Astrocyte of the cerebellum (primary cell): ENCODE results near the gene WDR38.
A peak's percentile ranks its signal among the peaks of the same experiment; 100 is the strongest.

Source experiments
- DNase-seq: peaks from one replicate; pipeline ENCODE4 v3.0.0-alpha.2; 2011; ENCODE audit warnings: low read depth
- H3K4me3 ChIP-seq: 2 replicates; pipeline ENCODE4 v1.5.1; 2011; ENCODE audit warnings: mild to moderate bottlenecking, low read depth, low read length, moderate library complexity
- in situ Hi-C: cut with HindIII; loops from 2 replicates; pipeline ENCODE4 v1.10.0; 2017; ENCODE audit warnings: low sequenced_read_pairs
- TF ChIP-seq, protein P1 (sequence below): IDR thresholded peaks from 2 replicates; pipeline ENCODE4 v1.5.1; 2012; ENCODE audit warnings: low read length, low read depth, moderate library complexity, mild to moderate bottlenecking; ENCODE audit errors: missing control alignments

WDR38 gene

DNA sequence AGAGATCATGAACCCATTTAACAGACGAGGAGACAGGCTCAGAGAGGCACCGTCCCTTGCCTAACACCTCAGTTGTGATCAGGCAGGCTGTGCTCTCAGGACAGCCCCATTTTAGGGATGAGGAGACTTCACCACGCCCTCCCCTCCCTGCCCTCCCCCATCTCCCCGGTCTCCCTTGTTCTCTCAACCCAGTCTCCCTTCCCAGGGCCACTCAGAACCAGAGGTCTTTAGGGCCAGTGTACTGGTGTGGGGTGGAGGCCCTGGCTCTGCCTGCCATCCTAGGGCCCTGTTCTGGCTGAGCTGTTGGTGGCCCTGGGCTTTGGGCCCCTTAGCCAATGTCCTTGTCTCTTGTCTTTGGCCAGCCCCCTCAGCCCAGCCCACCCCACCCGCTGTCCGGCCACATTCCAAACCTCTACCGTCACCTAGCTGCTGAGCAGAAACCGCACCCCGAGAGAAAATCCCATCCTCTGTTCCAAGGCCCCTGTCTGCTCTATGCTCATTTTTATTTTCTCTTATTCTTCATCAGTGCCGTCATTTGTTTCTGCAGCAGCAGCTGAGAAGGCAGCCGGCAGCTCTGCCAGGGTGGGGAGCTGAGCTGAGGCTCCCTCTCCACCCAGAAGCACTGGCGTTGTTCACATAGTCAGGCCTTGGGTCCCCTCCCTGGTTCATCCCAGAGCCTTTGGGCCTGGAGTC, 42.5 kb upstream of the WDR38 start:
- H3K4me3 ChIP-seq = no peak overlapping the region
- DNase-seq = peak; percentile 90
- in situ Hi-C loops = no loop called here
- TF ChIP-seq, protein P1, sequence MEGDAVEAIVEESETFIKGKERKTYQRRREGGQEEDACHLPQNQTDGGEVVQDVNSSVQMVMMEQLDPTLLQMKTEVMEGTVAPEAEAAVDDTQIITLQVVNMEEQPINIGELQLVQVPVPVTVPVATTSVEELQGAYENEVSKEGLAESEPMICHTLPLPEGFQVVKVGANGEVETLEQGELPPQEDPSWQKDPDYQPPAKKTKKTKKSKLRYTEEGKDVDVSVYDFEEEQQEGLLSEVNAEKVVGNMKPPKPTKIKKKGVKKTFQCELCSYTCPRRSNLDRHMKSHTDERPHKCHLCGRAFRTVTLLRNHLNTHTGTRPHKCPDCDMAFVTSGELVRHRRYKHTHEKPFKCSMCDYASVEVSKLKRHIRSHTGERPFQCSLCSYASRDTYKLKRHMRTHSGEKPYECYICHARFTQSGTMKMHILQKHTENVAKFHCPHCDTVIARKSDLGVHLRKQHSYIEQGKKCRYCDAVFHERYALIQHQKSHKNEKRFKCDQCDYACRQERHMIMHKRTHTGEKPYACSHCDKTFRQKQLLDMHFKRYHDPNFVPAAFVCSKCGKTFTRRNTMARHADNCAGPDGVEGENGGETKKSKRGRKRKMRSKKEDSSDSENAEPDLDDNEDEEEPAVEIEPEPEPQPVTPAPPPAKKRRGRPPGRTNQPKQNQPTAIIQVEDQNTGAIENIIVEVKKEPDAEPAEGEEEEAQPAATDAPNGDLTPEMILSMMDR = no peak

DNA sequence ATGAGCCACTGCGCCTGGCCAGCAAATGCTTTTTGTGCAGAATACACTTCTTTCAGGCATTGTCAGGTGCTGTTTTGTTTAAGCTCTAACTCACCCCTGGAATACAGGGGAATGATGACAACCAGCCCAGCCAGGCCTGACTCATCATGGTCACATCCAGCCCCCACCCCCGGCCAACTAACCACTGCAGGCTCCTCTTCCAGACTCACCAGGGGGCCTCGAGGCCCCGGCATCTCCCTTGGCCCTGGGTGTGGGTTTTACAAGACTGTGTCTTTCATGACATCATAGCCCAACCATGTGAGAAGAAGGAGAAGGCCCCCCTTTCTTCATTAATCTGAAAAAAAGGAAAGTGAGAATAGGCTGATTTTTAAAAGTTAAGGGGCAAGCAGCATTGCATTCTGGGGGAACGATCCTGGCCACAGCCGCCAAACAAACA, 40.8 kb upstream of the WDR38 start:
- TF ChIP-seq, protein P1 = no peak
- H3K4me3 ChIP-seq = no peak overlapping the region
- in situ Hi-C loops = no loop called here
- DNase-seq = peak; percentile 99

DNA sequence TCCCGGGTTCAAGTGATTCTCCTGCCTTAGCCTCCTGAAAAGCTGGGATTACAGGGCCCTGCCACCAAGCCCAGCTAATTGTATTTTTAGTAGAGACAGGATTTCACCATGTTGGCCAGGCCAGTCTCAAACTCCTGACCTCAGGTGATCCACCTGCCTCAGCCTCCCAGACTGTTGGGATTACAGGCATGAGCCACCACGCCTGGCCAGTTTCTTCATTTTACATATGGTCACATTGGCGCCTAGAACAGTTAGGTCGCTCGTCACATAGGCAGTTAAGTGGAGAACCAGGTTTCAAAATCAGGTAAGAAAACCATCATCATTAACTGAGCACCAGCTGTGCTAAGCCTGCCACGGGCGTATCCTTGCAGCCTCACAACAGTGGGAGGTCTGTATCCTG, 40.2 kb upstream of the WDR38 start:
- TF ChIP-seq, protein P1 = no peak
- no peak for DNase-seq
- in situ Hi-C loops = no loop called here
- no peak overlapping the region for H3K4me3 ChIP-seq

DNA sequence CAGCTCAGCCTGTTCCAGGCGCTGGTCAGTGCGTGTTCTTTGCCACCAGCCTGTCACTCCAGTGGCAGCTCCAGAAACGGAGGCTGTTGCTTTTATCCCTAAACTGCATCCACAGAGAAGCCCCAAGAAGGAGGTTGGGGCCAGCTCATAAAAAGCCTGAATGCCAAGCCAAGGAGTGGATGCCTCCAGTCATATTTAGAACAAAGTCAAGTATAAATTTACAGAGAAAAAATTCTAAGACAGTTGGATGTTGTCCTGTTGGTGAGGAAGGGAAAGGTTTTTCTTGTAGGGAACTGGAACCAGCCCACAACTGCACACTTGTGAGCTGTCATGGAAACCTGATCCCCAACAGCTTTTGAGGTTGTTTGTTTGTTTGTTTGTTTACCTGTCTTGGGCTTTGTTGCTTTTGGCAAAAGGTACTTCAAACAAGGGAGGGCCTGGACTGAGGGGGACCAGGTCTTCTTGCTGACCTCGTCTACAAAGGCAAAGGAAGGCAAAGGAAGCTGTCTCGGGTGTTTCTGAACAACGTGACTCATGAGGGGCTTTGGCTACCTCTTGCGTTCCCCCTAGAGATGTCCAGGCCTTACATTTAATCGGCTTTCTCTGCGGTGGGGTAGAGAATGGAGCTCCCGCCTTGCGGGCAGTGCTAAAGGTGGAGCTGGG, 39.6 kb upstream of the WDR38 start:
- no peak for DNase-seq
- TF ChIP-seq, protein P1 = no peak
- no peak overlapping the region for H3K4me3 ChIP-seq
- in situ Hi-C loops = no loop called here

DNA sequence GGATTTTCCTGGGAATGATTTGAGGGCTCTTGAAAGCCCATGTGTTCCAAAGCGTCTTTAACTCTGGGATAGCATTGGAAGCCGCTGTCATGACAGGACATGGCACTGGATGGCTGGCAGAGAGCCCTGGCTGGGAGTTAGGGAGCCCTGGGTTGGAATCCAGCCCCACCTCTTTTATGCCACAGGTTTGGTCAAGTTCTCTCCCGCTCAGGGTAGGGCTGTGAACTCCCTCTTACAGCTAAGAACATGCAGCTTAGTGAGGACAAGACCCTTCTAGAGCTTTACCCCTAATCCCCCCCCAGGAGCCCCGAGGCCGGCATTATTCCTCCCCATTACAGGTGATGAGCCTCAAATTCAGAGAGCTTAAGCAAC, 39.1 kb upstream of the WDR38 start:
- TF ChIP-seq, protein P1 = no peak
- H3K4me3 ChIP-seq = no peak overlapping the region
- in situ Hi-C loops = no loop called here
- DNase-seq = no peak

DNA sequence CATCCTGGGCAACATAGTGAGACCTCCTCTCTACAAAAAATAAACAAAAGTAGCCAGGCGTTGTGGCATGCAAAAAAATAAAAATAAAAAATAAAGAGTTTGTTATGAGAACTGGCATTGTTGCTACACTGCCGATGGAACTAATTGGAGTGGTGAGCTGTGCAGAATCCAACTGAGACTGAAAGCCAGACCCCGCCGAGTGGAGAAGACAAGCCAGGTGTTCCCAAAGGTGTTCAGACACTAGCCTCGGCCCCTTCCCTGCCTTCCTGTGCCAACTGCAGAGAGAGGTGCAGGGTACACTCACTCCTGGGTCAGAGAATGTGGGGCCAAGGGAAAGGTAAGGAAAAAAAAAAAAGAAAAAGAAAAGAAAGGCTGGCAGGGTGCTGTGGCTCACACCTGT, 37.7 kb upstream of the WDR38 start:
- no peak overlapping the region for H3K4me3 ChIP-seq
- TF ChIP-seq, protein P1 = no peak
- in situ Hi-C loops = no loop called here
- no peak for DNase-seq
